Endothelial cell of hepatic sinusoid (primary cell): ENCODE measurements around the gene CELF2.
"Not testable (repeated sequence)": the region's sequence is repeated elsewhere in the genome, so short reads cannot be mapped to it uniquely, and the experiment has no call there.

Experiments
- in situ Hi-C: cut with HindIII; loops from 2 replicates; pipeline ENCODE4 v1.10.0; 2017; ENCODE audit warnings: low sequenced_read_pairs

The CELF2 gene

DNA sequence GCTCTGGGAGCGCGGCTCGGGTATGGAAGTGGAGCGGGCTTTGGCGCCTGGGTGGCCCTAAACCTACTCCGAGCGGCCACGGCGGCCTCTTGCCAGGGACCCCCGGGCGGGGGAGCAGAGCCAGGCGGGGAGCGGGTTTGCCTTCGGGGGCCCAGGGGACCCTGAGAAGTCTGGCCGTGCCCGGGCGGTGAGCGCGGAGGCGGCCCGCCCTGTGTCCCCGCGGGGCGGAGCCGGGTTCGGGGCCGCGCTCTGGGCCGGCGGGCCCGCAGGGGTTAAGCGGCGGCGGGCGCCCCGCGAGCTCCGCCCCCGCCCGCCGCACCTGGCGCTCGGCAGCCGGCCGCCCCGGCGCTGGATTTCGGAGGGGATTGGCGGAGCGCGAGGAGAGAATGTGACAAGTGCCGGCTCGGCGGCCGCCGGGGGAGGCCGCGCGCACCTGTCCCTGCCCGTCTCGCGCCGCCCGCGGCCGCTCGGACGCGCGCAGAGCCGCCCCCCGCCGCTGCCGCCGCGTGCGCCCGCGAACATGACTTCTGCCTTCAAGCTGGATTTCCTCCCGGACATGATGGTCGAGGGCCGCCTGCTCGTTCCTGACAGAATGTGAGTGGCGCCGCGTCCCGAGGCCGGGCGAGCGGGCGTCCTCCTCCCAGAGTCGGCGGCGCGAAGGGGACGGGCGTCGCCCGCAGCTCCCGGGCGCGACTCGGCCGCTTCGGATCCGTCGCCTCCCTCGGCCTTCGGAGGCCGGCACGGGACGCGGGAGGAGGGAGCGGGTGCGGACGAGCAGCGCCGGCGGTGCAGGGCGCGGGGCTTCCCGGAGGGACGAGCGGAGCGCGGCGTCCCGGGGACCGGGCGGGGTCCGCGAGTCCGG, at the start of gene CELF2:
Gene CELF2 (plus strand): TSS at position 303 of the 862 bp plus-strand sequence. CDS start 218 bp downstream, at position 521.
- in situ Hi-C loops = loop anchor here (5.0 kb wide), 1 partner anchor 230 kb away; no protein-coding TSS in a partner anchor

DNA sequence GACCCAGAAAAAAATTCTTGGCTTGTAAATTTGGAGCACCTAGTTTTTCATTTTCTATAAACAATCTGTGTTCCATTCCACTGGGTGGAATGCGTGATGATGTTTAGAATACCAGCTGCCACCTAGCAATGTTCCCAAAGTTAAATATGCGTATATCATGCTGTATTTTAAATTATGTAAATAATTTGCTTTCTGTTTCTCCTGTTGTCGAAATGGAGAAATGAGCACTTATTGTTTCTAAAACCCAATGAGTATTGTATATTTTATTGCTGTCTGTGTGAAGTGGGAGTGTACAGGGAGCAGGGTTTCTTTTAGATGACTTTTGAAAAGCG, 49.4 kb upstream of the CELF2 start:
- in situ Hi-C loops = no loop called here

DNA sequence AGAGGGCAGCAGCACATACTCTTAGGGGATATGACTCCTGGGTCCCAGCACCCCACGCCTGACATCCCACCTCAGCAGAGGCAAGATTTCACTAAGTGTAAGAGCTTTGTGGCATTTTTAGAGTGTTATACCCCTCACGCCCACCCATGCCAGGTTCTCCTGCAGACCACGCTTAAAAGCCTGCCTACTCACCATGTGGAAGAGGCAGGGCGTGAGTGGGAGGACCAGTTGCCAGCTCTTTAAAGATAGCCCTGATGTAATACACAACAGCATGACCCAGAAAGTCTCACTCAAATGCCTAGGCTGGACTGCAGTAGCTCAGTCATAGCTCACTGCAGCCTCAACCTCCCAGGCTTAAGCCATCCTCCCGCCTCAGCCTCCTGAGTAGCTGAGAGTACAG, 44.4 kb upstream of the CELF2 start:
- in situ Hi-C loops = no loop called here

DNA sequence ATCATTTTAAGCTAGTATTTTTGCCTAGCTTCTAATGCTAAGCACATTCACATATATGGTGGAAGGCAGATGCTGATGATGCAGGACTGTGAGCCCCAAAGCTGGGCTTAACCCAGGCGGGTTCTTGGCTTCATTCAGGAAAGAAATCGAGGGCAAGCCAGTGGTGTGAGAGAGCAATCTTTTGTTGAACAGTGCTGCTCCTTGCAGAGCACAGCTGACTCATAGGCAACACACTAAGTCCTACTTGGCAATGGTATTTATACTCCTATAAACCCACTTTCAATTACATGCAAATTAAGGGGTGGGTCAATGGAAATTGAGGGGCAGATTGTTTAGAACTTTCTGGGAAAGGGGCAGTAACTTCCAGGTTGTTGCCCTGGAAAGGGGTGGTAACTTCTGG, 42.0 kb upstream of the CELF2 start:
- in situ Hi-C loops = no loop called here

DNA sequence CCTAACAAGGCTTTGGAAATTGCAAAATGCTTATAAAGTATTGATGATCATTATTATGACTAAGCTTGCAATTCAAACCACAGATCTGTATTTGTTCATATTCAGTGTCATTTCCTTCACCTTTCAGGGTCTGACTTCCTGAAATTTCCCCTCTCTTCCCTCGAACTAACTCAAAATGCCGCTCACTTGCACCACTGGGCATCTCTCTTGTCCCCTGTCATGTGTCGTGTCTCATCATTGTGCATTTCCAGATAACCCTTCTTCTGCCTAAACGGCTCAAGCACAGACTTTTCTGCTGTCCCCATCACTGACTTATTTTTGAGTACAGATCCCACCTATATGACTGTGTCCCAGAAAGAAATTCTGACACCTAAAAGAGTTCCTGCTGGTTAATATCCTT, 41.0 kb upstream of the CELF2 start:
- in situ Hi-C loops = no loop called here

DNA sequence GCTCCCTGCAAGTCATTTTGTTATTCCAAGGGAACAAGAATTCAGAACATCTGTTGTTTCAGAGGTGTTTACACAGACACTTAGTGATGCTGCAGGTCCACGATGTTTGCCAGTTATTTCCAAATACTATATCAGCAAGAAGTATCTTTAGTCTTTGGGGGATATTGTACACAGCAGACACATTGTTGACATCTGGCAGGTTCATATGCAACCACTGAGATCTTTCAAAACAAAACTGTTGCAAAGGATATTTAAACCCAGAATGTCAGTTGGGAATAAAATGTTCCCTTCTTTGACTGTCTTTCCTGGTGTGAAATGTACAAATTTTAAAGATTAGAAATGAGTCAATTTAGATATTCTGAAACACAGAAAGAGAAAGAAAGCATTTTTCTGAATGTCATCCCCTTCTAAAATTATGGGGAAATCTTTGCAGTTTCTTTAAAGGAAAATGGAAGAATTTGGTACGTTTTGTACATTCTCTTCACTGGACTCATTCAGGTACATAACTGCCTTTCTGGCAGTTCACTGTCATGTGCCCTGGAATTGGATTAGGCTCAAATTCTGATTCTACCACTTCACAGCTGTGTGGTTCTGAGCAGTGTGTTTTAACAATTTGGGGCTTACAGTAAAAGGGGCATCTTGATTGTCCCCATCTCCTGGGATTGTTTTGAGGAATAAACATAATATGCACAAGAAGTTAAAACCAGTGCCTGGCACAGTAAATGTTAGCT, 40.3 kb upstream of the CELF2 start:
- in situ Hi-C loops = no loop called here

DNA sequence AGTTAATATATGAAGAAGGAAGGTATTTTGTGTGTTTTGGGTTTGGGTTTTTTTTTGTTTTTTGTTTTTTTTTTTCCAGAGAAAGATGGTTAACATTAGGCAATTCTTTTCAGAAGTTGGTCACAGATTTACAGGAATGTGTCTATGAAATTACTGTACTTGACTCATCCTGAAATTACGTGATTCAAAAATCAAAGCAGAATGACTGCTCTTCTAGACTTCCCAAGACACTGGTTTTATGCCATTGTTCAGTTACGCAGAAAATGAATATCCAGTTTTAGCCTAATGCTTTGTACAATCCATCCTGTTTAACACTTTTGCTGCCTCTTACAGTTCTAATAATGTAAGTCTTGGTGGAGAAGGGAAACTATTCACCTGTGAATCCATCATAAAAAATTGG, 39.7 kb upstream of the CELF2 start:
- in situ Hi-C loops = no loop called here

DNA sequence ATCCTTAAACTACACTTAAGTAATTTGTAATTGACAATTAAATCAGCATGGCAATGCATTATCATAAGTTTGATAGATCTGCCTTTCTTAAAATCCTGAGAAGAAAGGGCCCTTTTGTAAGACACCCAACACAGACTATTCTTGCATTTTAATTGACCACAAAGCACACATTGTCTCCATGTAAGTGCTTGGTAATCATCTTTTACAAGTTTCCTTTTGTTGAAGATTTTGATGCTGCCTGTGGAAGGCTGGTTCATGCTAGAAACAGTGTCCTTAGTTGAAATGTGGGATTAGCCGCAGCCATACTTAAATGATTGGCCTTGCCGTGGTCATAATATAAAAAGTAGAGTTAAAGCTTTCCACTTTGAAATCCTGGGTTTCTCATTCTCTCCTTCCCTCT, 32.3 kb upstream of the CELF2 start:
- in situ Hi-C loops = no loop called here

DNA sequence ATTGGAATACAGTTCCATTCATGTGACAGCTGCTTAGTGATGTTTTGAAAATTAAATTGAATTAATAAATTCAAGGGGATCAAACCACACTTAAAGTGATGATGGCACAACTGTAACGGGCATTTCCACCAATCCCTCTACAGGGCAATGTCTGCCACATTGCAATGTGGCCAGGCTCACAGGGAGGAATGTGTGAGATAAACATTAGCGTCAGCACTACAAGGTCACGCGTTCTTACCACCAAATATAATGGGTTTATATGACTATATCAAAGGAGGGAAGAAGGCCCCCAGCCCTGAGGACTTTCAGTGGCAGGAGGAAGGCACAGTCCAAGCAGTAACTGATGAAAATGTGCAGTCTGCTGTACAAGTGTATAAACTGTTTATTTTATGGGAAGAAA, 31.1 kb upstream of the CELF2 start:
- in situ Hi-C loops = no loop called here

DNA sequence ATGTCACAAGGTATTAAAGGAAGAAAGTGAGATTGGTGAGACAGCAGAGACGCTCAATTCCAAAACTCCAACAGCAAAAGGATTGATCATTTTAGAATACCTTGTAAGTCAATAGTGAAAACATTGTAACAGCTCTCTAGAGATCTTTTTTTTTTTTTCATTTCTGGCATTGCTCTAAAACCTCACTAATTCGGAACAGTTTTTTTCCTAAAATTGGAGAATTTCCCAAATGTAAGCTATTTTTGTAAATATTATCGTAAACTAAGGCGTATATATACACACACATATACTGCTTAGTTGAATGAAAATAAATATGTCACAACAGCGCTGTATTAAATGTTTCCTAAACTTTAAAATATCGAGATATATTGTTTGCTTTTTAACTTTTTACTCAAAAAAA, 30.6 kb upstream of the CELF2 start:
- in situ Hi-C loops = no loop called here

DNA sequence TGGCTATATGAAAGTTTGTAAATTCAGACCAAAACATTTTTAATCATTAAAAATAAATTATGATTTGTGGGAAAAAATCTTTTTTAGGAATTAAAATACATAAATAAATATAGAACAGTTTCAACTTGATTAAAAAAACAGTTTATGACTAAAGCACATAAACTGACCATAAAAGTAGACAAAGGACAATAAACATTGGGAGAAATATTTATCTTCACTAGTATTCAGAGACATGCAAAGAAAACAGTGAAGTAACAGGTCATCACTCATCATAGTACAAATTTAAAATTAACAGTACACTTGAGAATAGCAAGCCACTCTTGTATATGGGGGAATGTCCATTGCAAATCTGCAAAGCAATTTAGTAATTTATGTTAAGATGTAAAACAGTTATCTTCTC, 28.0 kb upstream of the CELF2 start:
- in situ Hi-C loops = no loop called here

DNA sequence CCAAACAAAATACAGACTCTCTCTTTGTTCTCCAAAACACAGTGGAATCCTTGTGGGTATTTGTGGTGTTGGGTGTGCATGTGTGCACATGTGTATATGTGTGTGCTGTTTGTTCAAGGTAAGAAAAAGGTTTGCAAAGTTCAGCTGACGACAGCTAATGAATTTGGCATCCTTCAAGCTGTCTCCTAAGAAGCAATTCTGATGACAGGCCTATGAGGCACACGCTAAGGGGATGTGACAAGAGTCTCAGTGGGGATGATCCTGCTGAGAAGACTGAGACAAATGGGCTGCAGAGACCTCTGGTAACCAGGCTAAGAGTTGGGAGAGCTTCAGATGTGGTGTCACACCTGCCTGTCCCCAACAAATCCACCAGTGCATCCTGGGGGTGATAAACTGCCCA, 26.5 kb upstream of the CELF2 start:
- in situ Hi-C loops = no loop called here

DNA sequence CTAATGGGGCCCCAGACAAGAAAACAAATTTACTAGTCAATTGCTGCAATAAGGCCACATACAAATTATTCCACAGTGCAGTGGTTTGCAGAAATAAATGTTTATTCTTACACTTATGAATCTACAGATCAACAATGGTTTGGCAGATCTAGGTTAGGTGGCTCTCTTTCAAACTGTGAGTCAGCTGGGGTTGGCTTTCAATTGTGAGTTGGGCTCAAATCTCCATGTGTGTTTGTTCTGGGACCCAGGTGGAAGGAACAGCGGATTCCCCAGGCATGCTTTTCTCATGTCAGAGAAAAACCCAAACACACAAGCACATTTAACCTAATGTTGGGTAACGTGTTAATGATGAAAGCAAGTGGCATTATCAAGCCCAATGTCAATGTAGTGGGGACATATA, 25.6 kb upstream of the CELF2 start:
- in situ Hi-C loops = no loop called here

DNA sequence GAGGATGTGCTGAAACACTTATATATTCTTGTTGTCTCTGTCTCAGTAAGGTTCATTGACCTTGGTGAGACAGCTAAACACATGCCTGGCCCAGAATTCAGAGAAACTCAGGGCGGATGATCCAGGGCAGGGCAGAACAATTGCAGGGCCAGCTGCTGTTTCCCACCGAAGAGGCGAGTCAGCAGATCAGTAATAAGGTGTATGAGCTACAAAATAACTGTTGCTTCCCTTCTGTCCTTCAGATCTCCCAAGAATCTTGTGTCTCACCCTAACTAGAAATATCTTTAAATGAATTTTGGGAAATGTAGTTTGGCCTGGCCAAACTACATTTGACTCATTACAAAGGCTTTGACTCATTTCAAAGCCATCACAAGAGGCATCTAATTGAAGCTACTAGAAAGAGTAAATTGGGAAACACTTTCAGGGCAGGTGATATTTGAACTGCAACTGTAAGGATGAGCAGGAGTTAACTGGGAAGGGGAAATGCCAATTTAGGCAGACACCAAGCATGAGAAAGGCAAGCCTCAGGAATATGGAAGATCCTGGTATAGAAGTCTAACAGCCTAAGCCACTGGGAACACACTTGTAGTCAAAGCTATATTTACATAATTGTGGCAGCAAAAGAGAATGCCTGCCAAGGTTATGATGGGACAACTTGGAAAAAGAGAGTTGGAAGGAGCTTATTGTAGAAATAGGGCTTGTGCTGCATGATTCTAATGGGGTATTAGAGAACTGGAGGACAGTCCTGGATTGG, 24.5 kb upstream of the CELF2 start:
- in situ Hi-C loops = no loop called here

DNA sequence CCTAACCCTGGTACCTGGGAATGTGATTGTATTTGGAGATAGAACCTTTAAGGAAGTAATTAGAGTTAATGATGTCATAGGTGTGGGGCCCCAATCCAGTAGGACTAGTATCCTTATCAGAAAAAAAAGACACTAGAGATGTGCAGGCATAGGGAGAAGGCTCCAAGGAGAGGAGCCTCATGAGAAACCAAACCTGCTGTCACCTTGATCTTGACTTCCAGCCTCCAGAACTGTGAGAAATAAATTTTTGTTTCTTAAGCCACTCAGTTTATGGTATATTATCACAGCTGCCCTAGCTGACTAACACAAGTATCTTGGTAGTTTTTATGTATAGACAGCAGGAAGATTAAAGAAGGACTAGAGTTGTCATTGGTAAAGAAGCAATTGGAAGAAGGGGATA, 23.9 kb upstream of the CELF2 start:
- in situ Hi-C loops = no loop called here

DNA sequence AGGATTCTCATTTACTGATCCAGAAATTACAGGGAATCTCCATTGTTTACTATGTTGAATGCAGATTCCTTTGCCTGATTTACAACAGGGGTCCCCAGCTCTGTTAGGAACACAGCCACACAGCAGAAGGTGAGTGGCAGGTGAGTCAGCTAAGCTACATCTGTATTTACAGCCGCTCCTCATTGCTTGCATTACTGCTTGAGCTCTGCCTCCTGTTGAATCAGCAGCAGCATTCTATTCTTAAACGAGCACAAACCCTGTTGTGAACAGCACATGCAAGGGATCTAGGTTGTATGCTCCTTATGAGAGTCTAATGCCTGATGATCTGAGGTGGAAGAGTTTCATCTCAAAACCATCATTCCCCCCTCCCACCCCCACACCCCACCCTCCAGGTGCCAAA, 23.3 kb upstream of the CELF2 start:
- in situ Hi-C loops = no loop called here

DNA sequence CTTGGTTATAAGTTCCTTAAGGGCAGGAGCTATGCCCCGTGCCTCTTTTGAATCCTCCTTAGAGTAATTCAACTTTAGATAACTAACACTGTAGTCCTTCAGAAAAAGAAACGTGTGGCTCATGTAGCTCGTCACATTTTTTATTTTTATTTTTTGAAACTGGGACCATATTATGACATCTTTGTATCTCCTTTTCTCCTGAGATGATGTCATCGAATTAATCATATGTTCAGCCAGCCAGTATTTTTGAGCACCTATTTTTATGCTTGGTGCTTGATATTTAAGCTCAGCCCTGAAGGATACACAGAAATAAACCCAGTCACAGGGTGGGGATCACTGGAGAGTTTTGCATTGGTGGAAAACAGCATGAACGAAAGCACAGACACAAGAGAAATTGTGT, 22.6 kb upstream of the CELF2 start:
- in situ Hi-C loops = no loop called here

DNA sequence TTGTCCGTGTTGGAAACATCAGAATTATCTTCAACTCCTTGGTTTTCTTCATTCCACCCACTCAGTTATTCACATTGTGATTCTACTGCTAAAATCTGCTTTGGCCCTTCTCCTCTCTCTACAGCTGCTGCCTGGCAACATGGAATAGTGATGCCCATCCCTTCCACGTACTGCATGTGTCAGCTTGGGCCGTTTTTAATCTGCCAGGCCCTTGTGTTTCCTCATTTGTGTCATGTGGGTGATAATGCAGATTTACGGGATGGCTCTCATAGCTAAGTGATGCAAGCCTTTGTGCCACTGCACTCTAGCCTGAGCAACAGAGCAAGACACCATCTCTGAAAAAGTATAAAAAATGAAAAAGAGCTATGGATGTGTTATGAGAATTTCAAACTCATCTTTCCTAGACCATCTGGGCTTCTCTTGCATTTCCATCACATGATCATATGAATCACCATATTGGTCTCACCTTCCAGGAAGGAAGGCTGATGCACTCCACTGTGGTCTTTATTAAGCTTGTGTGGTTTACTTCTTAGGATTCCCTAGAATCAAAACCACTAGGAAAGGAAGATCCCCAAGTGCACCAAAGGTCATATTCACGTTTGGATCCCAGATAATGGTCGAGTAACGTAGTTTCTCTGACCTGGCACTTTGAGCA, 20.6 kb upstream of the CELF2 start:
- in situ Hi-C loops = no loop called here

DNA sequence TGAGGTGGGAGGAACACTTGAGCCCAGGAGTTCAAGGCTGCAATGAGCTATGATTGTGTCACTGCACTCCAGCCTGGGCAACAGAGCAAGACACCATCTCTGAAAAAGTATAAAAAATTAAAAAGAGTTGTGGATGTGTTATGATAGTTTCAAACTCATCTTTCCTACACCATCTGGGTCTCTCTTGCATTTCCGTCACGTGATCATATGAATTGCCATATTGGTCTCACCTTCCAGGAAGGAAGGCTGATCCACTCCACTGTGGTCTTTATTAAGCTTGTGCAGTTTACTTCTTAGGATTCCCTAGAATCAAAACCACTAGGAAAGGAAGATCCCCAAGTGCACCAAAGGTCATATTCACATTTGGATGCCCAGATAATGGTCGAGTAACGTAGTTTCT, 18.2 kb upstream of the CELF2 start:
- in situ Hi-C loops = not testable (repeated sequence)

DNA sequence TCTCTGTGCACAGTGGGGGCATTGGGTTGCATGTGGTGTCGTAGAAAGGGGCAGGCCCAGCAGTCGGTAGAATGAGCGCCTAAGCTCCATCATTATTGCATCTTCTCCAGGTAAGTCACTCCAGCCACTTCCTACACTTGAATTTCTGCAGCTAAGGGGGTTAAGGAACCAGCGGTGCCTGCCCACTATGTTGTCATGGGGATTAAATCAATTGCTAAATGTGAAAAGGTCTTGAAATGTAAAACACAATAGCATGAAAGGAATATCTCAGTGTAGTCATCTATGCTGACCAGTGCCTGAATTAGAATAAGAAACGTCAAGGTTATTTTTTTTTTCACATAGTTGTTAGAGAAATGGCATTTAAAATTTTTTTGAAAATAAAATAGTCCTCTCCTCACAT, 15.2 kb upstream of the CELF2 start:
- in situ Hi-C loops = no loop called here

DNA sequence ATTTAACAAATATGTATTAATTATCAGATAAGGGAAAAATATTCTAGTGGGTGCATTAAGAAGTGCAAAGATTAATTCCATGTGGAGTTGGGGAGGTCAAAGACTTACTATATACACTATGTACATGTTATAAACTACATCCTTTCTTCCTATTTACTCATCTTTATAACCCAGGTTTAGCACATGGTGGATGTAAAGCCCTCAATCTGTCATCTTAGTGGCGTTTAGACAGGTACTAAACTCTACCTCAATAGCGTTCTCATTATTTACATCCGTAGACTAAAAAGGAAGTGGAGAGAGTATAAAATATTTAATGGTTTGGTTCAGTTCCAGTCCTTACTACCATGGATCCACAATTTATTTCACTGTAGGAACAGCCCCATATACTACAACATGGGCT, 14.8 kb upstream of the CELF2 start:
- in situ Hi-C loops = no loop called here
